ENCODE results near the gene KATNBL1. TPM values are rescaled to one million over a fixed set of nuclear protein-coding genes. Genes with fewer than 3 reads are reported as not detected.

KATNBL1 gene
- total RNA-seq, 2 donors from 2014 or later, result 24.8 to 53.6 TPM

GRCh38 chr15:34158355-34158754 lies 51.5 kb downstream of the KATNBL1 start:
- no peak for DNase-seq (ENCODE audit: low spot score)
- Histone ChIP-seq H3K27ac (no peak overlapping the region), H3K4me1 (replicated peaks) (no peaks in the 10 kb centered on the region), H3K9me3 (no peaks in the 10 kb centered on the region), H3K36me3 (no peaks in the 10 kb centered on the region), H3K4me3 (no peak overlapping the region), H3K27me3 (replicated peaks; ENCODE audit: insufficient read depth) (no peaks in the 10 kb centered on the region)
- intact Hi-C loops (cut with DNase I), result no loop called here
- TF ChIP-seq POLR2AphosphoS5 (IDR thresholded peaks at IDR 0.05), result no peak
- TF ChIP-seq CTCF (IDR thresholded peaks at IDR 0.05), result no peak
- TF ChIP-seq POLR2A (IDR thresholded peaks at IDR 0.05), result no peak

GRCh38 chr15:34155859-34156258 lies 54.0 kb downstream of the KATNBL1 start:
- WGBS, result 87% methylated on average over 7 of the region's 7 CpGs
- Histone ChIP-seq H3K27ac (no peak overlapping the region), H3K4me1 (replicated peaks) (no peaks in the 10 kb centered on the region), H3K9me3 (no peaks in the 10 kb centered on the region), H3K36me3 (peaks cover 0 to 1% of the 10 kb centered on the region in 2 donors), H3K27me3 (replicated peaks; ENCODE audit: insufficient read depth) (no peaks in the 10 kb centered on the region), H3K4me3 (no peak overlapping the region)
- intact Hi-C loops (cut with DNase I), result no loop called here
- no peak for DNase-seq (ENCODE audit: low spot score)
- TF ChIP-seq CTCF (IDR thresholded peaks at IDR 0.05) (no peak), POLR2AphosphoS5 (IDR thresholded peaks at IDR 0.05) (no peak), POLR2A (IDR thresholded peaks at IDR 0.05) (no peak)

- Histone ChIP-seq H3K4me3 (no peak overlapping the region), H3K4me1 (replicated peaks) (no peaks in the 10 kb centered on the region), H3K27ac (no peak overlapping the region), H3K36me3 (peaks cover 0 to 8% of the 10 kb centered on the region in 2 donors), H3K9me3 (no peaks in the 10 kb centered on the region), H3K27me3 (replicated peaks; ENCODE audit: insufficient read depth) (no peaks in the 10 kb centered on the region)
- TF ChIP-seq CTCF (IDR thresholded peaks at IDR 0.05) (no peak), POLR2AphosphoS5 (IDR thresholded peaks at IDR 0.05) (no peak), POLR2A (IDR thresholded peaks at IDR 0.05) (no peak)
- DNase-seq (ENCODE audit: low spot score), result no peak
- 96% methylated on average over 7 of the region's 7 CpGs for WGBS
- intact Hi-C loops (cut with DNase I), result no loop called here
Measured at GRCh38 chr15:34154725-34155204, 55.1 kb downstream of the KATNBL1 start.

- Histone ChIP-seq H3K9me3 (no peaks in the 10 kb centered on the region), H3K36me3 (peaks cover 0 to 8% of the 10 kb centered on the region in 2 donors), H3K4me3 (no peak overlapping the region), H3K27ac (no peak overlapping the region), H3K27me3 (replicated peaks; ENCODE audit: insufficient read depth) (no peaks in the 10 kb centered on the region), H3K4me1 (replicated peaks) (no peaks in the 10 kb centered on the region)
- 71% methylated on average over 6 of the region's 6 CpGs for WGBS
- DNase-seq (ENCODE audit: low spot score), result no peak
- intact Hi-C loops (cut with DNase I), result no loop called here
- TF ChIP-seq POLR2AphosphoS5 (IDR thresholded peaks at IDR 0.05), result no peak
- no peak for TF ChIP-seq POLR2A (IDR thresholded peaks at IDR 0.05)
- TF ChIP-seq CTCF (IDR thresholded peaks at IDR 0.05), result no peak
Measured at GRCh38 chr15:34147371-34148140, 62.3 kb downstream of the KATNBL1 start.

- WGBS, result 90% methylated on average over 1 of the region's 1 CpG
- TF ChIP-seq CTCF (IDR thresholded peaks at IDR 0.05) (no peak), POLR2AphosphoS5 (IDR thresholded peaks at IDR 0.05) (no peak), POLR2A (IDR thresholded peaks at IDR 0.05) (no peak)
- Histone ChIP-seq H3K36me3 (no peaks in the 10 kb centered on the region), H3K27ac (no peak overlapping the region), H3K4me3 (no peak overlapping the region), H3K27me3 (replicated peaks; ENCODE audit: insufficient read depth) (no peaks in the 10 kb centered on the region), H3K9me3 (no peaks in the 10 kb centered on the region), H3K4me1 (replicated peaks) (no peaks in the 10 kb centered on the region)
- no peak for DNase-seq (ENCODE audit: low spot score)
- intact Hi-C loops (cut with DNase I), result no loop called here
Measured at GRCh38 chr15:34133511-34133910, 76.4 kb downstream of the KATNBL1 start.

All from prostate gland (tissue), 2 donors.